GM18511 (cell line): ENCODE data around the gene HACL1.

Experiments
- ATAC-seq: cut with Tn5 transposase; IDR thresholded peaks from one replicate; pipeline ENCODE4 v1.9.1; 2021; ENCODE audit warnings: mild to moderate bottlenecking, moderate library complexity; ENCODE audit not compliant: unreplicated experiment

HACL1 gene

DNA sequence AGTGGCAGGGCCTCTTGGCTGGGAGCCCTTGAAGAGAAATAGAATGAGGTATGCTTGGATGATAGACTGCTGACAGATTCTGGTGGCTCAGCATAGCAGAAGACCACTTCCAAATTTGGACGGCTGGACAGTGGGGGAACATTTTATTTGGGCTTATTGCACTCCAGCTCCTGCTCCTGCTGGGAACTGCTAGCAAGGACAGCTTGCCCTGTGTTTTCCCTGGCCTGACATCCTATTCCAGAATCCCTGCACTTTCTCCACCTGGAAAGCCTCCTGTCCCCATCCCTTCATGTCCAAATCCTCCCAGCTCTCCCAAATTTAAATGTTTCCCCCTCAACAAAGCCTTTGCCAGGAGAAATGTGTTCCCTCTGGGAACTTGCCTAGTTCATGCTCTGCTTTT is 70.0 kb downstream of the HACL1 start:
- ATAC-seq = no peak

DNA sequence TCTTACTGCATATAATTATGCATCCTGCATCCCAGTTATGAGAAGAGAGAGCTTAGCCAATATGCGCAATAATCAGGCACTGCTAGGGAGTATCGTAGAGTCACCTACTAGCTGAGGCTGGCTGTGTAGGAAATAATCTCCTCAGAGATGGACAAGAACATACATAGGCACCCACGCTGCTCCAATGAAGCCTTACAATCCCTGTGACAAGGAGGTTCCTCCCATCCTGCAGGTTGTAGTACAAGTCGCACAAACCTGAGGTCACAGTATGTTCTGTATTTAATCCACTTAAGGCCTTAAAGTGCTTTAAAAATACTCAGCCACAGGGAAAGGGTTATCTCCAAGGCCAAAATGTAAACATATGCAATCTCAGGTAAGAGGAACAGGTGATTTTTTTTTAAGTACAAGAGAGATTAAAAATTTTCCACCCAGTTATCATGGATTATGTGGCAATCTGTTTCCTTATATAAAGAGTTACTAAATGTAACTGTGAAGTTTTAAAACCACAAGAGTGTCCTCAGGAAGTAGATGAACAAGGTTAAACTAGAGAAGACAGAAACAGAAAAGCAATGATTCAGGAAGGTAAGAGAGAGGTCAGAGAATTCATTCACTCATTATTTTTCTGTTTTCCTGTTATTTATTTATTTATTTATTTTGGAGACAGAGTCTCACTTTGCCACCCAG is 72.4 kb downstream of the HACL1 start:
- ATAC-seq = no peak

DNA sequence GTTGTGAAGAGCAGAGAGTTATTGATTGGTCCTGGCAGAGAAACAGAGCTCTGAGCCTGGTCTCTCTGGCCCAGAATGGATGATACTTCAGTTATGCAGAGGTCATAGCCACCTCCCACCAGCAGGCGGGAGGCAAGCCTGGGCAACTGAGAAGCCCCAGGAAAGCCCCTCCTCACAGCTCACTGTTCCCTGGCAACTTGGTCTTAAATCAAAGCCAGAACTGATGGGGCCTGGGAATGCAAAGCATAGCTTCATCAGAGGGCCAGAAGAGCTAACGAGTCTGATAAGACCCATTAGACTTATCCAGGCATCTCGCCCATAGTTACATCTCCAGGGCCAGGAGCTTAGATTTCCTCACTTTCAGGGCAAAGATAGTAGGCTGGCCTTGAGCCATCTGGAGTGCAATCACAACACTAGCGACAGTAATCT is 74.3 kb downstream of the HACL1 start:
- no peak for ATAC-seq

DNA sequence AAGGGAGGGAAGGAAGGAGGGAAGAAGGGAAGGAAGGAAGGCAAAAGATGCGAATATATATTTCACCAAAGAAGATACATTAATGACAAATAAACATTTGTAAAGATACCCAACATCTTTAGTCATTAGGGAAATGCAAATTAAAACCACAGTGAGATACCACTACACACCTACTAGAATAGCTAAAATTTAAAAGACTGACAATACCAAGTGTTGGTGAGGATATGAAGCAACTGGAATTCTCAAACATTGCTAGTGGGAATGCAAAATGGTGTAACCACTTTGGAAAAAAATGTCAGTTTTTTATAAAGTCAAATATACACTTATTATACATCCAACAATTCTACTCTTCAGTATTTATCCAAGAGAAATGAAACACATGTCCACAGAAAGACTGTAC is 75.6 kb downstream of the HACL1 start:
- no peak for ATAC-seq

DNA sequence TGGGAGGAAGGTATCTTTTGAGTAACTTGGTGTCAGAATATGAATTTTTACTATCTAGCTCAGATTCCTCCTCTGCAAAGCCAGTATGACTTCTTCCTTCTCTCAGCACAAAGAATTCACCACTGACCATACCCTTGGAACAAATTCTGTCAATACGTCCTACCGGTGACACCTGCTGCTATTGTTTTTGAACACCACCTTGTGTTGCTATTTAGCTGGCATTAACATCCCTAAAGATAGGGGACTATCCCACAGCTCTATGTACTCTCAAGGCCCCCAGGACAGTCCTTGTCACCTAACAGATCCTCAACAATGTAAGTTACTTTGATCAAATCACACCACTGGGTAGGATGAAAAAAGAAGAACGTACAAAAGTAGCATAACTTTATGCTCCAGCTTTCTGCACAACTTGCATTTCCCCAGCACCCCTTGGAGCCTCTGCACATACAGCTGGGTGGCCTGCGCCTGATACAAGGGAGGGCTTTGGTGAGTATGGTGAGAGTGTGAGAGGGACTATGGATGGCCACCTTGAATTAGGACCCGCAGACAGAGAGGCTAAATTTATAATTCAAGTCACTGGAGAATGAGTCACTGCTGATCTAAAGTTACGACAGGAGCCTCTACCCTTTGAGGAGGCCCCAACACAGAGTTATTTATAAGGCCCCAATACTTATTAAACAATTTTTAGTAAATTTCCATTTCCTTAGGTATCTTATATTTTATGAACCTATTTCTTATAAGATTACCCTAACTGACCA is 77.5 kb downstream of the HACL1 start:
- no peak for ATAC-seq

DNA sequence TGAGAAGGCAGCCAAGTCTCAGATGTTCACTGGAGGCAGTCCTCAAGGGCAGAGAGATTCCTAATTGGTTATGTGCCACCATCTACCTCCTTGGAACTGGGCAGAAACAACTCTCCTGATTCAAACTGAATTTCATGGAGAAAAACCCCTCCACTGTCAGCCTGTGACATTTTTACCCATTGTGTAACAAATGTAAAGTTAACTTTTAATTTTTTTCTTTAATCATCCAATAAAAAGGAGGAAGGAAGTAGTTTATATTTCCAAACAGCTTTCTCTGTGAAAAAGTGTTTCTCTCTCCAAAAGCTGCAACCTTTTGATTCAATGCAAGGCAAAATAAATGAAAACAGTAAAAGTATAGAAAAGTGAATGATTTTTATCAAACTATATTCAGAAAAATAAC is 79.4 kb downstream of the HACL1 start:
- ATAC-seq = no peak

DNA sequence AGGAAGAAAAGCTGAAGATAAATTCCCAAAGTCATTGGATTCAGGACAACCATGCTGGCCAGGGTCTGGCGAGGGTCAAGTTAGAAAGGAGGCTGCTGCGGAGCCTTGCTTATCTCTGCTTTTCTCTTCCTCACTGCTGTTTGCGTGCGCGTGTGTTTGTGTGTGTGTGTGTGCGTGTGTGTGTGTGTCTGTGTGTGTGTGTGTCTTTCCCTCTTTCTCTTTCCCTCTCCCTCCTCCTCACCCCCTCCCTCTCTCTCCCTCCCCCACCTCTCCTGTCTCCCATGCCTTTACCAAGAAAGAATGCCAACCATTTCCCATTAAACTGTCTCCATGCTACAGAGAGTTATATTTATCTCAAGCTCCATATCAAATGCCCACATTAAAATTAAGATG is 79.8 kb downstream of the HACL1 start, which contains the start of gene COLQ:
Gene COLQ, minus strand, starts transcription at position 134 of the 393 bp plus-strand sequence. Its CDS starts 81 bp downstream, at position 53.
- no peak for ATAC-seq

DNA sequence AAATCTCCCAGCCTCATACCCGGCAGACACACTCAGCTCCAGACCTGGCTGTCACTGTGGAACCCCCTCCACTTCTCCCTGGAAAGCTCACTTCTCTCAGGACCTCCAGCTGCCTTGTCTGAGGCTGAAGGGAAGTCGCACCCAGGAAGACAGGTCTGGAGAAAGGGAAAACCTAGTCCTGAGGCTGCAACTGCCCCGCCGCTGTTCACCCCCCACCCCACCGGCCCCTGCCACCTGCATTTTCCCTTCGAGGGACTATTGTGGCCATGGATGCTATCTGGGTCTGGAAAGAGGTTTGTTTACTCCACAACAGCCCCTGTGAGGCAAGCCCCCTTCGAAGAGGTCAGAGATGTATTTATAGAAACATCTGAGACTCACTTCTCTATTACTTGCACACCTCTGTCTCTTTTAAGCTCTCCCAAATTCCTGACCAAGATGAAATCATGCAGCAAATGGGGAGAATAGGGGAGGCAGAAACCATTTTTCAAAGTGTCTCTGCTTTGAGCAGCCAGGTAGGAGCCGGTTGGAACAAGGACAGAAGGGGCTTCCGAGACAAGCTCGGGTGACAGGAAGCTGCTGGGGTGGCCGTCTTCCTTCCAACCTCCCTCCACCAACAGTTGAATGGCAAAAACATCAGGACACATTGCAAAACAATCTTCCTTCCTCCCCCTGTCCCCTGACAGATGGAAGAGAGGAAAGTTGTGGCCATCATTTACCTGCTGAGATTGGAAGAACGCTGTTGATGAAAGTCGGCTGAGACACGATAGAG is 80.4 kb downstream of the HACL1 start:
- no peak for ATAC-seq

DNA sequence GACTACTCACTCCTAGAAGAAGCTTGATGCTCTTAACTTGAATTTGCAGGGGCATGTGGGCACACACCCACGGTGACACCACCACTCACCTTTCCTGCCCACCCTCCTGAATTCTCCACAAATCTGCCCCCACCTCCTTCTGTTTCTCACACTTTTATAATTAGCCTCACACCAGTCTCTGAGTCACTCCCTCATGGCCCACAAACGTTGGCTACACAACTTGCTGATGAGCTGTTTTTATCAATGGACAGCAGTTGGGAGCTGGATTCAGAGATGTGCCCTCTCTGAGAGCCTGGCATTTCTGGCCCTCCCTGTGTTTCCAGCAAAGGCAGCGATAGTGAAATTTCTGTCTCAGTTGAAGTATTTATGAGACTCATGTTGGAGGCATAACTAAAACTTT is 81.2 kb downstream of the HACL1 start:
- no peak for ATAC-seq

DNA sequence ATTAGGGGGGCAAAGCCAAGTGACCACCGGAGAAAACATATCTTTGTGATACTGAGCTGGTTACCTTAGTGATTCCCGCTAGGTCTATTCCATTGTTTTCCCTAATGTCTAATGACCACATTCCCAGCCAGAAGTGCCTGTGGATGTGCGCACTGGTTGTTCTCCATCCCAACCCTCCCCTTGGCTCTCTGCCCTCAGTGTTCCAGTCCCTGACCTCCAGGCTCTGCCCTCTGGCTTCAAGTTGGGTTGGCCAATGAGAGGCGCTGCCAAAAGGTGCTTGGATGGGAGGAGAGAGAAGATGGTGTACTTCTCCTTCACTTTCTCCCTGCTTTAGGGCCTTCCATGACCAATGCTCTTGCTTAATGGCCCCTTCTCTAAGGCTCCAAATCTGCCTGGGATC is 82.3 kb downstream of the HACL1 start:
- no peak for ATAC-seq

DNA sequence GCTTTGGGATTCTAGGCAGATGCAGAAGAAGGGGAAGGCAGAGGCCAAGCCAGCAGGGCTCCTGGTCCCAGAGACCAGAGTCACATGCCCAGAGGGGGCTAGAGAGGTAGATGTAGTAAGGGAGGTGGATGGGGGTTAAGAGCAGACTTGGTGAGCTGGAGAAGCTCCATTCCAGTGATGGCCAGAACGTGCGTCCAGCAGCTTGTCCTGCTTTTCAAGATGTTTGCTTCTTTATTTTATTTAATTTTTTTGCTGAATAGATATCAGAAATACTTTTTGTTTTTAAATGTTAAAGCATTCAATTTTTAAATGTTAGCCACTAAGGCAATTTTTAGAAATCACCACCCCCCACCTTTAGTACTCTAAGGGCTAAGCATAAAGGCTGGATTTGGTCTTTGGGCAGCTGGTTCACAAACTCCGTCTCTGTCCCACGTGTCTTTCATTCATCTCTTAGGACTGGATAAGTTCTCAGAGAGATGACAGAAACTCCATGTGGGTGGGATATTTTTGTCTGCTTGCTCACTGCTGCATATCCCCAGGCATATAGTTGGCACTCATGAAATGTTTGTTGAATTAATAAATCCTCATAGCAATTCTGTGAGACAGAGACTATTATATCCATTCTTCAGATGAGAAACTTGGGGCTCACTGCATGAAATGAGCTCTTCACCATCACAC is 86.6 kb downstream of the HACL1 start:
- no peak for ATAC-seq

DNA sequence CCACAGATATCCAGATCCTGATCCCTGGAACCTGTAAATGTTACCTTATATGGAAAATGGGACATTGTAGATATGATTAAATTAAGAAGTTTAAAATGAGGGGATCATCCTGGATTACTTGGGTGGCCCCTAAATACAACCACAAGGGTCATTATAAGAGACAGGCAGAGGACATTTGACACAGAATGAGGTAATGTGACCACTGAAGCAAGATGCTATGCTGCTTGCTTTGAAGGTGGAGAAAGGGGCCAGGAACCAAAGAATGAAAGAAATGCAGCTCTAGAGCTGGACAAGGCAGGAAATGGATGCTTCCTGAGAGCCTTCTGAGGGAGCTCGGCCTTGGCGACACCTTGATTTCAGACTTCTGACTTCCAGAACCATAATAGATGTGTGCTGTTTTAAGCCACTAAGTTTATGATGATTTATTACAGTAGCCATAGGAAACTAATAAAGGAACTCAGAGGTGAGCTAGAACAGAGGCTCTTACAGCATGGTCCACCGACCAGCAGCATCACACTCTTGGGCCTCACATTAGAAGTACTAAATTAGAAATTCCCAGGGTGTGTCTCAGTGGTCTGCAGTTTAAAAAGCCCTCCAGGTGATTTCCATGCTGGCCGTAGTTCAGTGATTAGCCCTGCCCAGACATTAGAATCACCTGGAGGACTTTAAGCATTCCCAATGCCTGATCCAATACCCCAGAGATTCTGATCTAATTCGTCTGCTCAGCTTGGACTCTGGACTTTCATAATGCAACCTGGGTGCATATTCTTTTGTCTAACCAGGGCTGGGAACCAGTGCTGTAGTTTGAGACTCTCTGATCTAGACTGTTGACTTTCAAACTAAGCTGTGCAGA is 87.3 kb downstream of the HACL1 start:
- ATAC-seq = no peak

DNA sequence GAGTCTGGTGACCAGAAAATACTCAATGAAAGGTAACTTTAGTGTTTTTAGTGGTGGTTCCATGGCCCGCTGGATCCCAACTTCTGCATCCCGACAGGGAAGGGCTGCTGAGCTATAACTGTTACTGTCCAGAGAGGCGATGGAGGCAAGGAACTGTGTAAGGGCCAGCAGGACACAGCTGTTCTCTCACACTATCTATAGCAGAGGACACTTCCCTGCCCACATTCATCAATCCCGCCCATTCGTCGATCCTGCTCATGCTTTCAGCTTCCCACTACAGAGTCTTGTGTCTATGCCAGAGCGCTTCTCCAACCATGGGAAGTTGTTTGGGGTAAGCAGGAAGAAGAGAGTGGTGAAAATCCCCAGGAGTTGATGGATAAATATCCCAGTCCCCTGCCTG is 88.3 kb downstream of the HACL1 start:
- ATAC-seq = no peak

DNA sequence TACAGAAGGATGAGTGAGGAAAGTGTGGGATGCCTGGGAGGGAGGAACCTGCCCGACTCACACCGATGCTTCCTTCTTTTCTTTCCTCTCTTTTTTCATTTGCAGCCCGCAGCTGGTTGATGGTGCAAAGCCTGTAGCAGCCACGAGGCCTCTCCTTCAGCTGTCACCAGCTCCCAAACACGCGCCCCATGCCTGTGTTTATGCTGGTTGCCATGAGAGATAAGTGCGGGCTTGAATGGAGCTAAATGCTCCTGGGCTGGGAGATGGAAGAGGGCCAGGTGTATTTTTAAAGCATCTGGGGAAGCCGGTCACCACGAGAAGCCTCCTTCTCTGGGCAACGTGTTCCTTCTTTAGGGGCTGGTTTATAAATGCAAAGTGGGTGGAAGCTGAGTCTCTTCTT is 89.2 kb downstream of the HACL1 start:
- no peak for ATAC-seq

DNA sequence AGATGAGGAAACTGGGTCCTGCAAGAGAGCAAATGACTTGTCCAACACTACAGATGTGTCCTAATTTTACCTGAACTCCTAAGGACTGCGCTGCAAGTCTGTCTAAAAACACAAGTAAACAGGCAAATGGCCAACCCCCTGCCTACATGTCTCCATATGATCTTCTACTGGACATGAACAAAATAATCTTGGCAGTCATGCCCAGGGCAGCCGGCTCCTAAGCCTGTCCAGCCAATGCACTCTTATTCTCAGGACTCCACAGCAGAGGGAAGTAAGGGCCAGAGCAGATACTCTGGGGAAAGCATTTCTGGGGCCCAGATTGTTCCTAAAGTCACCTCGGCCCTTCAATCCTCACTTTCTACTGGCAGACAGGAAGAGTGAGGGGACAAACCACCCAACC is 90.2 kb downstream of the HACL1 start:
- ATAC-seq = no peak
